Suprapubic skin (tissue), 4 donors: ENCODE data around the gene FAF1. TPM values are rescaled to one million over a fixed set of nuclear protein-coding genes. Genes with fewer than 3 reads are reported as not detected.

Experiments used
- DNase-seq, 2 donors: peaks; one replicate each; pipeline ENCODE4 v3.0.0-alpha.2; 2019; ENCODE audit warnings: low spot score in 2 of 2
- H3K27ac ChIP-seq: fragments of 200-600 bp; sonication (generic); one replicate; pipeline ENCODE4 v1.5.1; 2019
- H3K27me3 ChIP-seq: fragments of 200-600 bp; sonication (generic); one replicate; pipeline ENCODE4 v1.5.1; 2019
- H3K36me3 ChIP-seq: fragments of 200-600 bp; sonication (generic); one replicate; pipeline ENCODE4 v1.5.1; 2019
- H3K4me1 ChIP-seq: fragments of 200-600 bp; sonication (generic); one replicate; pipeline ENCODE4 v1.5.1; 2019
- H3K4me3 ChIP-seq: fragments of 200-600 bp; sonication (generic); one replicate; pipeline ENCODE4 v1.5.1; 2019; ENCODE audit warnings: mild to moderate bottlenecking
- H3K9me3 ChIP-seq: fragments of 200-600 bp; sonication (generic); one replicate; pipeline ENCODE4 v1.5.1; 2019
- EP300 ChIP-seq: sonication (generic); formaldehyde crosslinking; IDR thresholded peaks from one replicate; pipeline ENCODE4 v1.6.1; 2017; ENCODE audit warnings: antibody characterized with exemption
- POLR2A ChIP-seq, 2 donors: fragments of 450-650 bp; IDR thresholded peaks; one replicate each; pipeline ENCODE4 v1.6.1; 2017; ENCODE audit warnings: antibody characterized with exemption in 2 of 2, mild to moderate bottlenecking in 2 of 2, moderate library complexity in 2 of 2
- POLR2AphosphoS5 ChIP-seq, 3 donors: sonication (generic); formaldehyde crosslinking; IDR thresholded peaks; one replicate each; pipeline ENCODE4 v1.6.1; 2017; ENCODE audit warnings: antibody characterized with exemption in 3 of 3
- WGBS: methylation state at CpG from one replicate; pipeline ENCODE4 v1.1.5; 2018; 5-methylcytosine and 5-hydroxymethylcytosine counted together
- total RNA-seq, 4 donors: library from RNA; depleted of rRNA; stranded (reverse); fragments of >200 nt; gene quantifications; one replicate each; pipeline ENCODE4 v1.1.0, GENCODE V29; 2016
- TF ChIP-seq, protein P1 (sequence below), 2 donors: fragments of 200-600 bp in 1 of 2; fragments of 450-650 bp in 1 of 2; sonication (generic) in 1 of 2; IDR thresholded peaks; one replicate each; pipeline ENCODE4 v1.5.1; 2016 to 2019; ENCODE audit warnings: antibody characterized with exemption in 2 of 2, mild to moderate bottlenecking in 1 of 2, moderate library complexity in 1 of 2

The FAF1 gene
- total RNA-seq, 4 donors from 2014 or later, result 35.1 to 61.6 (median 45.4) TPM

DNA sequence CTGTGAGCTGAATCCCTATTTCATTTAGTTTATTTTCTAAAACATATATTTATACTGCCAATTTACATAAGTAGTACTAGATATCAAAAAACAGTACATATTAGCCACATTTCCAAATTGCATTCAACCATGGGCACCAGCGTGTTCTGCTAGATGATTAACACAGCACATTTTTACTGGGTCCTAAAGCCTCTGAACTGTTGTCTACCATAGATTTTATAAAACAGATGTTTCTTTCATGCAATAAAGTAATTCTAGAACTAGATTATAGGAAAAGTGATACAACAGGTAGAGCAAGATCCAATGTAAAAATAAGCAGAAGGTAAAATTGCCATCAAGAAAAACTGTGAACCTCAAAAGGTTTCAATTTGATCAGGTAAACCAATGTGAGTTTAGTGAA is 108.6 kb downstream of the FAF1 start:
- no peak for TF ChIP-seq EP300
- H3K4me3 ChIP-seq, result no peak overlapping the region

DNA sequence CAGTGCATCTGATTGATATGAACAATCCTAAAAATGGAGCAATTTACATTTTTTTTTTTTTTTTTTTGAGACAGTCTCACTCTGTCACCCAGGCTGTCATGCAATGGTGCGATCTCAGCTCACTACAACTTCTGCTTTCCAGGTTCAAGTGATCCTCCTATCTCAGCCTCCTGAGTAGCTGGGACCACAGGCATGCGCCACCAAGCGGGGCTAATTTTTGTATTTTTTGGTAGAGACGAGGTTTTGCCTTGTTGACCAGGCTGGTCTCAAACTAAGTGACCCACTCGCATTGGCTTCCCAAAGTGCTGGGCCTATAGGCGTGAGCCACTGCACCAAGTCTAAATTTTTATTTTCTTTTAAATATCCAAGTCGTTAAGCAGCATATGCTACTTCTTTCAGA is 109.0 kb downstream of the FAF1 start:
- WGBS, result 95% methylated on average over 7 of the region's 7 CpGs
- DNase-seq, result no peak
- TF ChIP-seq, protein P1, sequence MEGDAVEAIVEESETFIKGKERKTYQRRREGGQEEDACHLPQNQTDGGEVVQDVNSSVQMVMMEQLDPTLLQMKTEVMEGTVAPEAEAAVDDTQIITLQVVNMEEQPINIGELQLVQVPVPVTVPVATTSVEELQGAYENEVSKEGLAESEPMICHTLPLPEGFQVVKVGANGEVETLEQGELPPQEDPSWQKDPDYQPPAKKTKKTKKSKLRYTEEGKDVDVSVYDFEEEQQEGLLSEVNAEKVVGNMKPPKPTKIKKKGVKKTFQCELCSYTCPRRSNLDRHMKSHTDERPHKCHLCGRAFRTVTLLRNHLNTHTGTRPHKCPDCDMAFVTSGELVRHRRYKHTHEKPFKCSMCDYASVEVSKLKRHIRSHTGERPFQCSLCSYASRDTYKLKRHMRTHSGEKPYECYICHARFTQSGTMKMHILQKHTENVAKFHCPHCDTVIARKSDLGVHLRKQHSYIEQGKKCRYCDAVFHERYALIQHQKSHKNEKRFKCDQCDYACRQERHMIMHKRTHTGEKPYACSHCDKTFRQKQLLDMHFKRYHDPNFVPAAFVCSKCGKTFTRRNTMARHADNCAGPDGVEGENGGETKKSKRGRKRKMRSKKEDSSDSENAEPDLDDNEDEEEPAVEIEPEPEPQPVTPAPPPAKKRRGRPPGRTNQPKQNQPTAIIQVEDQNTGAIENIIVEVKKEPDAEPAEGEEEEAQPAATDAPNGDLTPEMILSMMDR (IDR thresholded peaks at IDR 0.05), result no peak
- TF ChIP-seq POLR2A (IDR thresholded peaks at IDR 0.05) (no peak), EP300 (no peak), POLR2AphosphoS5 (IDR thresholded peaks at IDR 0.05) (no peak)
- Histone ChIP-seq H3K27me3 (no peaks in the 10 kb centered on the region), H3K4me1 (no peaks in the 10 kb centered on the region), H3K9me3 (peaks cover 4% of the 10 kb centered on the region), H3K4me3 (no peak overlapping the region), H3K27ac (no peak overlapping the region), H3K36me3 (no peaks in the 10 kb centered on the region)

More for the DNA sequence above, 108.6 kb downstream of the FAF1 start:
- no peak overlapping the region for H3K27ac ChIP-seq
- 91% methylated on average over 1 of the region's 1 CpG for WGBS
- H3K9me3 ChIP-seq, result peaks cover 4% of the 10 kb centered on the region
- no peaks in the 10 kb centered on the region for H3K36me3 ChIP-seq
- H3K27me3 ChIP-seq, result no peaks in the 10 kb centered on the region
- DNase-seq, result no peak
- H3K4me1 ChIP-seq, result no peaks in the 10 kb centered on the region

GRCh38 chr1:50847303-50847702 is 112.8 kb downstream of the FAF1 start:
- TF ChIP-seq POLR2A (IDR thresholded peaks at IDR 0.05) (no peak), EP300 (no peak), POLR2AphosphoS5 (IDR thresholded peaks at IDR 0.05) (no peak)
- TF ChIP-seq, protein P1 (IDR thresholded peaks at IDR 0.05), result no peak
- no peaks in the 10 kb centered on the region for H3K4me1 ChIP-seq
- DNase-seq, result no peak
- H3K4me3 ChIP-seq, result no peak overlapping the region
- H3K27me3 ChIP-seq, result no peaks in the 10 kb centered on the region
- H3K9me3 ChIP-seq, result peaks cover 4% of the 10 kb centered on the region
- H3K27ac ChIP-seq, result no peak overlapping the region
- H3K36me3 ChIP-seq, result no peaks in the 10 kb centered on the region

- no peak for DNase-seq
- Histone ChIP-seq H3K36me3 (no peaks in the 10 kb centered on the region), H3K27ac (no peak overlapping the region), H3K4me1 (peaks cover 7% of the 10 kb centered on the region), H3K9me3 (peaks cover 4% of the 10 kb centered on the region), H3K4me3 (no peak overlapping the region), H3K27me3 (no peaks in the 10 kb centered on the region)
- TF ChIP-seq, protein P1 (IDR thresholded peaks at IDR 0.05), result no peak
- TF ChIP-seq POLR2AphosphoS5 (IDR thresholded peaks at IDR 0.05), result no peak
- TF ChIP-seq EP300, result no peak
- no peak for TF ChIP-seq POLR2A (IDR thresholded peaks at IDR 0.05)
- 90% methylated on average over 20 of the region's 20 CpGs for WGBS
Observed at GRCh38 chr1:50846224-50846839, 113.7 kb downstream of the FAF1 start.

- H3K27ac ChIP-seq, result no peak overlapping the region
- H3K9me3 ChIP-seq, result no peaks in the 10 kb centered on the region
- TF ChIP-seq EP300, result no peak
- TF ChIP-seq POLR2A (IDR thresholded peaks at IDR 0.05), result no peak
- TF ChIP-seq POLR2AphosphoS5 (IDR thresholded peaks at IDR 0.05), result no peak
- TF ChIP-seq, protein P1 (IDR thresholded peaks at IDR 0.05), result no peak
- no peaks in the 10 kb centered on the region for H3K27me3 ChIP-seq
- no peaks in the 10 kb centered on the region for H3K36me3 ChIP-seq
- no peak overlapping the region for H3K4me3 ChIP-seq
- H3K4me1 ChIP-seq, result peaks cover 7% of the 10 kb centered on the region
- no peak for DNase-seq
Observed at GRCh38 chr1:50841791-50842387, 118.2 kb downstream of the FAF1 start.
